Stimulated activated CD8-positive, alpha-beta memory T cell treated with anti-CD3 and anti-CD28 coated beads, Interleukin-15, amount 100 ng/mL, for 48 hours (primary cell): Measurements from ENCODE around the gene ZSCAN20.
"Not testable (repeated sequence)": the region's sequence is repeated elsewhere in the genome, so short reads cannot be mapped to it uniquely, and the experiment has no call there.

Experiments
- DNase-seq, 2 donors: peaks; one replicate each; pipeline ENCODE4 v3.0.0-alpha.2; 2020; ENCODE audit warnings: low read depth in 2 of 2

Gene ZSCAN20

GRCh38 chr1:33488624-33489023, 16.2 kb downstream of the ZSCAN20 start:
- no peak for DNase-seq

GRCh38 chr1:33494929-33495328, 22.5 kb downstream of the ZSCAN20 start:
- DNase-seq, result no peak

DNA sequence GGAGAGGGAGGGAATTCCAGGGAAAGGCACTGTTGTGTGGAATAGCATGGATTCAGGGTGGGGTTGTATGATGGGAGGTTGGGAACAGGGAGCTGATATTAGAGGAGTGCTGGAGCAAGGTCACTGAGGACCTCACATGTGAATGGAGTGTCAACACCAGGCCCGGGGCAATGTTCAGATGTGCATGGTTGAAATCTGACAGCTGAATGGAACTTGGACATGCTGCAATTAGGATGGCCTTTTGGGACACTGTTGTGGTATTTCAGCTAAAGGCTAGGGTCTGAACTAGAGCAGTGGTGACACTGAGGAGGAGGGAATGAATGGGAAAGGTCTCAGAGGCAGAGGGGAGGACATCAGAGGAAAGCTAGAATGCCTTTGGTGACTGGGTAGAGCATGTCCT, 25.0 kb downstream of the ZSCAN20 start:
- no peak for DNase-seq

DNA sequence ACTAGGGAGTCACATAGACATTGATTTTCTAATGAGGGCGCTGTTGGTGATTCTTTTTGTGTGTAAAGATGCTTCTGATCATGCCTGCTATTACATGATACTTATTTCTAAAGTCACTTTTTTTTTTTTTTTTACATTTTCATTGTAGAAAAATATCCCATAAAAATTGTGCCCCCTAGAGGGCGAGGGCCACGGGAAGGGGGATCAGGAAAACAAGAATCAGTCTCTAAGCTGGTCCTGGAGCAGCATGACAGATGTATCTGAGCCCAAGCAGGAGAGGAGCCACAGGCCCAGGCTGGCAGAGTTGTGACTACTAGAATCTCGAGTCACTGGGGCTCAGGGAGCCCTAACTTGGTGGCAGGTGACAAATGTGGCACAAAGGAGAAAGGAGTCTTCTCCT, 28.1 kb downstream of the ZSCAN20 start:
- DNase-seq, result no peak

- no peak for DNase-seq
These were observed 28.9 kb downstream of the ZSCAN20 start for GRCh38 chr1:33501309-33501708.

DNA sequence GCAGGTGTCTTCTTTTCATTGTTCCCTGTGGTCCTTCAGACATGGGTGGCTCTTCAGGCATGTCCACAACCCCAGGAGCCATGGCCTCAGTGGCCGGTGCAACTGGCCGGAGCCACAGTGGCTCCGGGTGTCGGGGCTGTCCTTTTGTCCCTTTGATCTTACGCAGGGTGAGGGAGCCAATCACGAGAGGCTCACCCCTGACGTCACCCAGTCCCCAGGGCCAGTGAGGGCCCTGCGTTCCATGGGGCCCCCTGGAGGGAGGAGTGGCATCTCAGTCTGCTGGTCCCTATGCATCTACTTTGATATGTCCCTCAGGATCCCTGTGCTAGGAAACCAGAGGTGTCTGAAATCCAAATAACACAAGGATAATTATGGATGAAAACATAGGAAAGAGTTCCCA, 29.3 kb downstream of the ZSCAN20 start:
- DNase-seq, result no peak

DNA sequence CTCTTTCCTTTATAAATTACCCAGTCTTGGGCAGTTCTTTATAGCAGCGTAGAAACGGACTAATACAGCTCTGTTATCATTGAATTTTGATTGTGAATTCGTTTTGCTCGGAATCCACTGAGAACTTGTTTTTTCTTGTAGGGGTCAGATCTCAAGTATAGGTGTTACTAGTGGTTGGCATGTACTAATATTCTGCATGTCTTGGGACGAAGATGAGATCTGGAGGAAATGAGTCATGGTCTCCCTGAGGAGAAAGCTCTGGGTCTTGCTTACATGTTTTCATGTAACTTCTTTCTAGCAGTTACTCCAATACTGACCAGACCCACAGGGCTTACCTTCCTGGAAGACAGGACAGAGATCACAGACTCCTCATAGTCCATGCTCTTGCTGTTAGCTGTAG, 30.3 kb downstream of the ZSCAN20 start:
- DNase-seq, result no peak

GRCh38 chr1:33503506-33503905, 31.1 kb downstream of the ZSCAN20 start:
- no peak for DNase-seq

DNA sequence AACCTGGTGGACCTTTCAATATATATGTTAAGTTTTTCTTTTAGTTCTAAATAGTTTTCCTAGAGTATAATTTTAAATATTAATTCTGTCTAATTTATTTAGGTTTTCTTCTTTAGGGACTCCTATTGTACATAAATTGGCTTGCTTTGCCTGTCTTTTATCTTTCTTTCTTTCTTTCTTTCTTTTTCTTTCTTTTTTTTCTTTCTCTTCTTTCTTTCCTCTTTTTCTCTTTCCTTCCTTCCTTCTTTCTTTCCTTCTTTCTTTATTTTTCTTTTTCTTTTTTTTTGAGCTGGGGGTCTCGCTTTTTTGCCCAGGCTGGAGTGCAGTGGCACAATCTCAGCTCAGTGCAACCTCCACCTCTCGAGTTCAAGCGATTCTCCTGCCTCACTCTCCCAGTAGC, 35.2 kb downstream of the ZSCAN20 start:
- no peak for DNase-seq

- DNase-seq, result no peak
These were observed 35.7 kb downstream of the ZSCAN20 start for GRCh38 chr1:33508151-33508550.

- DNase-seq, result not testable (repeated sequence)
These were observed 36.8 kb downstream of the ZSCAN20 start for GRCh38 chr1:33509276-33509675.

- DNase-seq, result no peak
These were observed 40.0 kb downstream of the ZSCAN20 start for GRCh38 chr1:33512226-33513011.

- no peak for DNase-seq
These were observed 42.7 kb downstream of the ZSCAN20 start for GRCh38 chr1:33515112-33515511.

GRCh38 chr1:33515607-33516006, 43.2 kb downstream of the ZSCAN20 start:
- DNase-seq, result no peak

- no peak for DNase-seq
These were observed 44.0 kb downstream of the ZSCAN20 start for GRCh38 chr1:33516428-33516827.

- no peak for DNase-seq
These were observed 44.6 kb downstream of the ZSCAN20 start for GRCh38 chr1:33516891-33517567.

GRCh38 chr1:33517596-33518250, 45.3 kb downstream of the ZSCAN20 start:
- DNase-seq, result no peak

GRCh38 chr1:33519240-33519884, 46.9 kb downstream of the ZSCAN20 start:
- no peak for DNase-seq

- no peak for DNase-seq
These were observed 52.1 kb downstream of the ZSCAN20 start for GRCh38 chr1:33524586-33524985.

- DNase-seq, result no peak
These were observed 55.5 kb downstream of the ZSCAN20 start for GRCh38 chr1:33527934-33528333.

DNA sequence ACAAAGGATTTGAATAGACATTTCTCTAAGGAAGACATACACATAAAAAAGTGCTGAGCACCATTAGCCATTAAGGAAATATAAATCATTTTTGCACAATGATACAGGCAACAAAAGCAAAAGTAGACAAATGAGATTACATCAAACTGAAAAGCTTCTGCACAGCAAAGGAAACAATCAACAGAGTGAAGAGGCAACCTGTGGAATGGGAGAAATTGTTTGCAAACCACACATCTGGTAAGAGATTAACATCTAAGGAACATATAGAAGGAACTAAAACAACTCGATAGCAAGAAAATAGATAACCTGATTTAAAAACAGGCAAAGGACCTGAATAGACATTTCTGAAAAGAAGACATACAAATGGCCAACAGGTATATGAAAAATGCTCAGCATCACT, 57.5 kb downstream of the ZSCAN20 start:
- DNase-seq, result no peak

- no peak for DNase-seq
These were observed 59.8 kb downstream of the ZSCAN20 start for GRCh38 chr1:33532250-33532649.
